IMR-90 (cell line): ENCODE results near the gene EME2.

Experiments
- CEBPB ChIP-seq: IDR thresholded peaks from 2 replicates; pipeline ENCODE4 v1.6.1; 2012; ENCODE audit warnings: low read depth, low read length, improper control_type of control experiment
- CHD1 ChIP-seq: IDR thresholded peaks from 2 replicates; pipeline ENCODE4 v1.6.1; 2012; ENCODE audit warnings: low read depth, low read length, improper control_type of control experiment
- MAFK ChIP-seq: IDR thresholded peaks from 2 replicates; pipeline ENCODE4 v1.6.1; 2012; ENCODE audit warnings: low read depth, low read length, improper control_type of control experiment
- POLR2A ChIP-seq: IDR thresholded peaks from 2 replicates; pipeline ENCODE4 v1.6.1; 2012; ENCODE audit warnings: mild to moderate bottlenecking, low read depth, low read length
- SMC3 ChIP-seq: fragments of 150-350 bp; IDR thresholded peaks from 2 replicates; pipeline ENCODE4 v1.6.1; 2016; ENCODE audit warnings: low read depth, mild to moderate bottlenecking, antibody characterized with exemption, low read length, moderate library complexity
- USF2 ChIP-seq: fragments of 150-350 bp; IDR thresholded peaks from 2 replicates; pipeline ENCODE4 v1.6.1; 2017; ENCODE audit warnings: mild to moderate bottlenecking, antibody characterized with exemption, low read length, low read depth
- TF ChIP-seq, protein P1 (sequence below): conservative IDR thresholded peaks from 2 replicates; pipeline ENCODE4 v1.5.1; 2012; ENCODE audit warnings: mild to moderate bottlenecking, low read depth, low read length, improper control_type of control experiment

- TF ChIP-seq, protein P1, sequence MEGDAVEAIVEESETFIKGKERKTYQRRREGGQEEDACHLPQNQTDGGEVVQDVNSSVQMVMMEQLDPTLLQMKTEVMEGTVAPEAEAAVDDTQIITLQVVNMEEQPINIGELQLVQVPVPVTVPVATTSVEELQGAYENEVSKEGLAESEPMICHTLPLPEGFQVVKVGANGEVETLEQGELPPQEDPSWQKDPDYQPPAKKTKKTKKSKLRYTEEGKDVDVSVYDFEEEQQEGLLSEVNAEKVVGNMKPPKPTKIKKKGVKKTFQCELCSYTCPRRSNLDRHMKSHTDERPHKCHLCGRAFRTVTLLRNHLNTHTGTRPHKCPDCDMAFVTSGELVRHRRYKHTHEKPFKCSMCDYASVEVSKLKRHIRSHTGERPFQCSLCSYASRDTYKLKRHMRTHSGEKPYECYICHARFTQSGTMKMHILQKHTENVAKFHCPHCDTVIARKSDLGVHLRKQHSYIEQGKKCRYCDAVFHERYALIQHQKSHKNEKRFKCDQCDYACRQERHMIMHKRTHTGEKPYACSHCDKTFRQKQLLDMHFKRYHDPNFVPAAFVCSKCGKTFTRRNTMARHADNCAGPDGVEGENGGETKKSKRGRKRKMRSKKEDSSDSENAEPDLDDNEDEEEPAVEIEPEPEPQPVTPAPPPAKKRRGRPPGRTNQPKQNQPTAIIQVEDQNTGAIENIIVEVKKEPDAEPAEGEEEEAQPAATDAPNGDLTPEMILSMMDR, result no peak
- no peak for TF ChIP-seq POLR2A
- TF ChIP-seq MAFK, result no peak
- no peak for TF ChIP-seq SMC3
- no peak for TF ChIP-seq CEBPB
- TF ChIP-seq CHD1, result no peak
- TF ChIP-seq USF2, result no peak
Measured at GRCh38 chr16:1793578-1794220, 21.1 kb downstream of the EME2 start, which contains the start of gene IGFALS.
